Hepatocyte (in vitro differentiated cells): ENCODE measurements around the gene HEATR3. TPM values are rescaled to one million over a fixed set of nuclear protein-coding genes. Genes with fewer than 3 reads are reported as not detected.

ENCODE experiments used
- DNase-seq: peaks from one replicate; pipeline ENCODE4 v3.0.0-alpha.2; 2016; ENCODE audit warnings: low spot score
- H2AFZ ChIP-seq: fragments of 200-600 bp; sonication (generic); 2 replicates; pipeline ENCODE4 v1.6.0; 2016; ENCODE audit warnings: antibody characterized with exemption, mild to moderate bottlenecking
- H3K27ac ChIP-seq: fragments of 200-600 bp; sonication (generic); 2 replicates; pipeline ENCODE4 v1.5.1; 2016; ENCODE audit warnings: mild to moderate bottlenecking
- H3K27me3 ChIP-seq: fragments of 200-600 bp; sonication (generic); 2 replicates; pipeline ENCODE4 v1.6.1; 2016
- H3K36me3 ChIP-seq: fragments of 200-600 bp; sonication (generic); replicated peaks from 2 replicates; pipeline ENCODE4 v1.5.1; 2016; ENCODE audit warnings: low read depth; ENCODE audit not compliant: insufficient read depth
- H3K4me1 ChIP-seq: fragments of 200-600 bp; sonication (generic); 2 replicates; pipeline ENCODE4 v1.5.1; 2016; ENCODE audit warnings: mild to moderate bottlenecking, moderate library complexity; ENCODE audit not compliant: insufficient read depth
- H3K4me2 ChIP-seq: fragments of 200-600 bp; sonication (generic); 2 replicates; pipeline ENCODE4 v1.6.0; 2016
- H3K4me3 ChIP-seq: fragments of 200-600 bp; sonication (generic); 2 replicates; pipeline ENCODE4 v1.5.1; 2016; ENCODE audit warnings: mild to moderate bottlenecking
- H3K79me2 ChIP-seq: fragments of 200-600 bp; sonication (generic); 2 replicates; pipeline ENCODE4 v1.6.0; 2017; ENCODE audit warnings: mild to moderate bottlenecking
- H3K9me2 ChIP-seq: fragments of 200-600 bp; sonication (generic); replicated peaks from 2 replicates; pipeline ENCODE4 v1.6.0; 2017; ENCODE audit warnings: mild to moderate bottlenecking; ENCODE audit not compliant: insufficient read depth
- H3K9me3 ChIP-seq: fragments of 200-600 bp; sonication (generic); 2 replicates; pipeline ENCODE4 v1.5.1; 2016; ENCODE audit warnings: low read depth, mild to moderate bottlenecking
- H4K20me1 ChIP-seq: fragments of 200-600 bp; sonication (generic); 2 replicates; pipeline ENCODE4 v1.6.0; 2016; ENCODE audit warnings: mild to moderate bottlenecking; ENCODE audit not compliant: insufficient read depth, poor library complexity, severe bottlenecking
- CTCF ChIP-seq: fragments of 200-600 bp; sonication (generic); IDR thresholded peaks from 2 replicates; pipeline ENCODE4 v1.5.1; 2016; ENCODE audit warnings: antibody characterized with exemption, mild to moderate bottlenecking; ENCODE audit not compliant: poor library complexity
- EZH2 ChIP-seq: fragments of 200-600 bp; sonication (generic); IDR thresholded peaks from 2 replicates; pipeline ENCODE4 v1.6.1; 2016; ENCODE audit warnings: antibody characterized with exemption, mild to moderate bottlenecking, borderline replicate concordance
- EZH2phosphoT487 ChIP-seq: fragments of 200-600 bp; sonication (generic); IDR thresholded peaks from one replicate; pipeline ENCODE4 v1.6.1; 2018; ENCODE audit warnings: antibody characterized with exemption, mild to moderate bottlenecking, low read depth, moderate library complexity; ENCODE audit not compliant: unreplicated experiment, severe bottlenecking
- WGBS: methylation state at CpG from one replicate; pipeline ENCODE4 v1.1.6; 2016; ENCODE audit warnings: low lambda C conversion rate; ENCODE audit errors: missing lambda C conversion rate; 5-methylcytosine and 5-hydroxymethylcytosine counted together
- polyA plus RNA-seq: library from polyadenylated mRNA; unstranded; fragments of >200 nt; fragmentation: Nextera tagmentation; extraction: Ambion mirVana; gene quantifications from 2 replicates; pipeline ENCODE4 v1.2.1, GENCODE V29; 2016
- total RNA-seq: library from RNA; depleted of rRNA; stranded (reverse); fragments of >200 nt; gene quantifications from 2 replicates; pipeline ENCODE4 v1.2.3, GENCODE V29; 2014

Gene HEATR3
- total and polyA plus RNA-seq, 2 experiments from 2014 or later = 3.8 to 16.8 TPM

GRCh38 chr16:50146479-50147435 is 81.0 kb downstream of the HEATR3 start:
- Histone ChIP-seq H3K36me3 (no peaks in the 10 kb centered on the region), H3K79me2 (no peaks in the 10 kb centered on the region), H3K9me3 (no peaks in the 10 kb centered on the region), H3K4me3 (no peak overlapping the region), H2AFZ (no peak overlapping the region), H3K27me3 (no peaks in the 10 kb centered on the region), H3K4me2 (no peak overlapping the region), H3K27ac (no peak overlapping the region), H3K9me2 (no peaks in the 10 kb centered on the region), H3K4me1 (no peaks in the 10 kb centered on the region), H4K20me1 (no peaks in the 10 kb centered on the region)
- DNase-seq = no peak
- no peak for TF ChIP-seq EZH2
- TF ChIP-seq CTCF = no peak
- TF ChIP-seq EZH2phosphoT487 = no peak
- 84% methylated on average over 9 of the region's 9 CpGs for WGBS

- Histone ChIP-seq H3K4me3 (no peak overlapping the region), H3K27ac (no peak overlapping the region), H3K36me3 (no peaks in the 10 kb centered on the region), H2AFZ (no peak overlapping the region), H4K20me1 (peaks cover 25% of the 10 kb centered on the region), H3K4me1 (no peaks in the 10 kb centered on the region), H3K27me3 (no peaks in the 10 kb centered on the region), H3K9me2 (no peaks in the 10 kb centered on the region), H3K4me2 (no peak overlapping the region), H3K9me3 (no peaks in the 10 kb centered on the region), H3K79me2 (peaks cover 22% of the 10 kb centered on the region)
- TF ChIP-seq EZH2phosphoT487 = no peak
- TF ChIP-seq CTCF = no peak
- TF ChIP-seq EZH2 = no peak
- DNase-seq = no peak
- WGBS = 96% methylated on average over 5 of the region's 5 CpGs
Observed at GRCh38 chr16:50151322-50151721, 85.6 kb downstream of the HEATR3 start.

- H2AFZ ChIP-seq = peak overlapping the region; percentile 97
- no peaks in the 10 kb centered on the region for H3K9me3 ChIP-seq
- TF ChIP-seq EZH2 (no peak), EZH2phosphoT487 (no peak), CTCF (no peak)
- peaks cover 26% of the 10 kb centered on the region for H3K79me2 ChIP-seq
- H4K20me1 ChIP-seq = peaks cover 29% of the 10 kb centered on the region
- WGBS = 93% methylated on average over 11 of the region's 11 CpGs
- peak overlapping the region; percentile 99 for H3K27ac ChIP-seq
- H3K9me2 ChIP-seq = no peaks in the 10 kb centered on the region
- H3K36me3 ChIP-seq = no peaks in the 10 kb centered on the region
- no peak for DNase-seq
- H3K4me1 ChIP-seq = peaks cover 2% of the 10 kb centered on the region
- no peaks in the 10 kb centered on the region for H3K27me3 ChIP-seq
- H3K4me3 ChIP-seq = no peak overlapping the region
- peak overlapping the region; percentile 92 for H3K4me2 ChIP-seq
Observed at GRCh38 chr16:50151756-50152155, 86.0 kb downstream of the HEATR3 start.
